Ishikawa (cell line): ENCODE results near the gene CPNE4.

Experiments used
- CEBPB ChIP-seq: IDR thresholded peaks from 2 replicates; pipeline ENCODE4 v1.6.1; 2012
- CREB1 ChIP-seq: IDR thresholded peaks from 2 replicates; pipeline ENCODE4 v1.6.1; 2012; ENCODE audit warnings: low read depth
- EGR1 ChIP-seq: IDR thresholded peaks from 2 replicates; pipeline ENCODE4 v1.6.1; 2012
- EP300 ChIP-seq: IDR thresholded peaks from 2 replicates; pipeline ENCODE4 v1.6.1; 2012; ENCODE audit warnings: borderline replicate concordance
- FOXM1 ChIP-seq: IDR thresholded peaks from 2 replicates; pipeline ENCODE4 v1.6.1; 2012; ENCODE audit warnings: low read depth, borderline replicate concordance
- RAD21 ChIP-seq: IDR thresholded peaks from 2 replicates; pipeline ENCODE4 v1.6.1; 2012; ENCODE audit warnings: low read depth
- TAF1 ChIP-seq: IDR thresholded peaks from 2 replicates; pipeline ENCODE4 v1.6.1; 2012; ENCODE audit warnings: low read depth, mild to moderate bottlenecking
- TCF12 ChIP-seq: IDR thresholded peaks from 2 replicates; pipeline ENCODE4 v1.6.1; 2012; ENCODE audit warnings: low read depth
- TEAD4 ChIP-seq: IDR thresholded peaks from 2 replicates; pipeline ENCODE4 v1.6.1; 2012
- YY1 ChIP-seq: IDR thresholded peaks from 2 replicates; pipeline ENCODE4 v1.6.1; 2012; ENCODE audit warnings: low read depth
- ZBTB7A ChIP-seq: IDR thresholded peaks from 2 replicates; pipeline ENCODE4 v1.6.1; 2012; ENCODE audit warnings: low read depth
- TF ChIP-seq, protein P1 (sequence below): IDR thresholded peaks from 2 replicates; pipeline ENCODE4 v1.6.1; 2012; ENCODE audit warnings: low read depth, mild to moderate bottlenecking
- TF ChIP-seq, protein P2 (sequence below): IDR thresholded peaks from 2 replicates; pipeline ENCODE4 v1.6.1; 2012
- TF ChIP-seq, protein P3 (sequence below): IDR thresholded peaks from 2 replicates; pipeline ENCODE4 v1.6.1; 2012

DNA sequence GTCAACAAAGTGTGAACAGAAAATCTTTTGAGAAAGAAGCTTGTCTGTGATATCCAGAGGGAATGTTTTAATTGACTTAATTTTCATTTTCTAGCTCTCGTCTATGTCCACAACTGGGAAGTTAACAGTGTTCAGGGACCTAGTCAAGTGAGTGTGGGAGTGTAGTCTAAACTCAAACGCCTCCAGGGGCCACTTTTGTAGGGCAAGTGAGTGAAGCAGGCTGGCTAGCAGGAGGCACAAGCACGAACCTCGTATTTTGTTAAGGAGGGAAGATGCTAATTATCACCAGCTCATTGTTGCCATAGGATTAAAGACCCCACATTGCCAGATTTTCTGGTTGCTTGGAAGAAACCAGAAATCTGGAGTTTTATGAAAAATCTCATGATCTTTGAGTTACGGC lies 135.8 kb downstream of the CPNE4 start:
- TF ChIP-seq RAD21 = no peak
- no peak for TF ChIP-seq CEBPB
- TF ChIP-seq EP300 = no peak
- TF ChIP-seq EGR1 = no peak
- TF ChIP-seq, protein P1, sequence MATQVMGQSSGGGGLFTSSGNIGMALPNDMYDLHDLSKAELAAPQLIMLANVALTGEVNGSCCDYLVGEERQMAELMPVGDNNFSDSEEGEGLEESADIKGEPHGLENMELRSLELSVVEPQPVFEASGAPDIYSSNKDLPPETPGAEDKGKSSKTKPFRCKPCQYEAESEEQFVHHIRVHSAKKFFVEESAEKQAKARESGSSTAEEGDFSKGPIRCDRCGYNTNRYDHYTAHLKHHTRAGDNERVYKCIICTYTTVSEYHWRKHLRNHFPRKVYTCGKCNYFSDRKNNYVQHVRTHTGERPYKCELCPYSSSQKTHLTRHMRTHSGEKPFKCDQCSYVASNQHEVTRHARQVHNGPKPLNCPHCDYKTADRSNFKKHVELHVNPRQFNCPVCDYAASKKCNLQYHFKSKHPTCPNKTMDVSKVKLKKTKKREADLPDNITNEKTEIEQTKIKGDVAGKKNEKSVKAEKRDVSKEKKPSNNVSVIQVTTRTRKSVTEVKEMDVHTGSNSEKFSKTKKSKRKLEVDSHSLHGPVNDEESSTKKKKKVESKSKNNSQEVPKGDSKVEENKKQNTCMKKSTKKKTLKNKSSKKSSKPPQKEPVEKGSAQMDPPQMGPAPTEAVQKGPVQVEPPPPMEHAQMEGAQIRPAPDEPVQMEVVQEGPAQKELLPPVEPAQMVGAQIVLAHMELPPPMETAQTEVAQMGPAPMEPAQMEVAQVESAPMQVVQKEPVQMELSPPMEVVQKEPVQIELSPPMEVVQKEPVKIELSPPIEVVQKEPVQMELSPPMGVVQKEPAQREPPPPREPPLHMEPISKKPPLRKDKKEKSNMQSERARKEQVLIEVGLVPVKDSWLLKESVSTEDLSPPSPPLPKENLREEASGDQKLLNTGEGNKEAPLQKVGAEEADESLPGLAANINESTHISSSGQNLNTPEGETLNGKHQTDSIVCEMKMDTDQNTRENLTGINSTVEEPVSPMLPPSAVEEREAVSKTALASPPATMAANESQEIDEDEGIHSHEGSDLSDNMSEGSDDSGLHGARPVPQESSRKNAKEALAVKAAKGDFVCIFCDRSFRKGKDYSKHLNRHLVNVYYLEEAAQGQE = no peak
- TF ChIP-seq YY1 = no peak
- TF ChIP-seq CREB1 = no peak
- TF ChIP-seq, protein P2, sequence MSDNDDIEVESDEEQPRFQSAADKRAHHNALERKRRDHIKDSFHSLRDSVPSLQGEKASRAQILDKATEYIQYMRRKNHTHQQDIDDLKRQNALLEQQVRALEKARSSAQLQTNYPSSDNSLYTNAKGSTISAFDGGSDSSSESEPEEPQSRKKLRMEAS = no peak
- TF ChIP-seq, protein P3, sequence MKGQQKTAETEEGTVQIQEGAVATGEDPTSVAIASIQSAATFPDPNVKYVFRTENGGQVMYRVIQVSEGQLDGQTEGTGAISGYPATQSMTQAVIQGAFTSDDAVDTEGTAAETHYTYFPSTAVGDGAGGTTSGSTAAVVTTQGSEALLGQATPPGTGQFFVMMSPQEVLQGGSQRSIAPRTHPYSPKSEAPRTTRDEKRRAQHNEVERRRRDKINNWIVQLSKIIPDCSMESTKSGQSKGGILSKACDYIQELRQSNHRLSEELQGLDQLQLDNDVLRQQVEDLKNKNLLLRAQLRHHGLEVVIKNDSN = no peak
- TF ChIP-seq TAF1 = no peak
- no peak for TF ChIP-seq ZBTB7A
- no peak for TF ChIP-seq TEAD4
- no peak for TF ChIP-seq FOXM1
- TF ChIP-seq TCF12 = no peak
